HL-60 (cell line): Measurements from ENCODE around the gene KRT17.
"Not testable (repeated sequence)": the region's sequence is repeated elsewhere in the genome, so short reads cannot be mapped to it uniquely, and the experiment has no call there.

Experiments
- DNase-seq, 2 experiments: peaks; one replicate each; pipeline ENCODE4 v3.0.0-alpha.2; 2010 to 2020; ENCODE audit warnings: low read depth in 1 of 2, low spot score in 1 of 2
- H3K27ac ChIP-seq: fragments of 250-450 bp; sonication (Bioruptor Pico); replicated peaks from 2 replicates; pipeline ENCODE4 v1.5.1; 2020; ENCODE audit warnings: mild to moderate bottlenecking, moderate library complexity
- H3K27me3 ChIP-seq: fragments of 250-450 bp; sonication (Bioruptor Pico); 2 replicates; pipeline ENCODE4 v1.5.1; 2021; ENCODE audit warnings: mild to moderate bottlenecking, moderate library complexity; ENCODE audit not compliant: insufficient read depth, poor library complexity, severe bottlenecking
- H3K4me3 ChIP-seq: replicated peaks from 2 replicates; pipeline ENCODE4 v1.5.1; 2011; ENCODE audit warnings: mild to moderate bottlenecking, control low read depth, low read length; ENCODE audit not compliant: insufficient read depth
- GABPA ChIP-seq: IDR thresholded peaks from 2 replicates; pipeline ENCODE4 v1.6.1; 2012; ENCODE audit warnings: low read depth
- POLR2AphosphoS5 ChIP-seq: IDR thresholded peaks from 2 replicates; pipeline ENCODE4 v1.6.1; 2012; ENCODE audit warnings: low read depth
- REST ChIP-seq: IDR thresholded peaks from 2 replicates; pipeline ENCODE4 v1.6.1; 2012; ENCODE audit warnings: low read depth; ENCODE audit not compliant: insufficient replicate concordance
- SPI1 ChIP-seq: IDR thresholded peaks from 2 replicates; pipeline ENCODE4 v1.6.1; 2012; ENCODE audit warnings: low read depth, mild to moderate bottlenecking, borderline replicate concordance
- TF ChIP-seq, protein P1 (sequence below): IDR thresholded peaks from one replicate; pipeline ENCODE4 v1.5.1; 2011; ENCODE audit warnings: low read length, control low read depth, inconsistent platforms; ENCODE audit not compliant: insufficient read depth

The KRT17 gene

DNA sequence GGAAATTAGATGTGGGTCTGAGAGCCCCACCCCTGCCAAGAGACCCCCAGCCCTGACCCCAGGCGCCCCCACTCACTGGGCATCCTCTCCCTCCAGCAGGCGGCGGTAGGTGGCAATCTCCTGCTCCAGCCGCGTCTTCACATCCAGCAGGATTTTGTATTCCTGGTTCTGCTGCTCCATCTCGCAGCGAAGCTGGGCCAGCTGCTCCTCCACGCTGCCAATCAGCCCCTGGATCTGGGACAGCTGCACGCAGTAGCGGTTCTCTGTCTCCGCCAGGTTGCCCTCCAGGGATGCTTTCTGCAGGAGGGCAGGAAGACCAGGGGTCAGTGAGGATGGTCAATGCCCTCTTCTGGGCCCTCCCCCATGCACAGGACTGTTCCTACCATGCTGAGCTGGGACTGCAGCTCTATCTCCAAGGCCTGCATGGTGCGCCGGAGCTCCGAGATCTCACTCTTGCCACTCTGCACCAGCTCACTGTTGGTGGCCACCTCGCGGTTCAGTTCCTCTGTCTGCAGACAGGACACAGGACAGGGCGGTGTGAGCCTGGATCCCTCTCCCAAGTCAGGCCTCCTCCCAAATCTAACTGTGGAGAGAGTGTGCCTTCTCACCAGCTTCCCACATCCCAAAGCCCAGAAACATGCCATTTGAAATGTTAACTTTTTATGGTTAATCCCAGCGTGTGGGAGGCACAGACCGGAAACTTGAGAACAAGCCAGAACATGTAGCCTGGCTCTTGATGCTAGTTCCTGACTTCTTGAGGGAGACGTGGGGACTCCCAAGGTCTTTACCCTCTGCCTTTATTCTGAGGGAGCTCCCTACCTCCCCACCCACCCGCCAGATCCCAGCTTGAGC is 3.6 kb downstream of the KRT17 start:
- Histone ChIP-seq H3K4me3 (no peak overlapping the region), H3K27me3 (no peaks in the 10 kb centered on the region), H3K27ac (no peak overlapping the region)
- TF ChIP-seq SPI1 (no peak), GABPA (no peak), POLR2AphosphoS5 (no peak), REST (no peak)
- TF ChIP-seq, protein P1, sequence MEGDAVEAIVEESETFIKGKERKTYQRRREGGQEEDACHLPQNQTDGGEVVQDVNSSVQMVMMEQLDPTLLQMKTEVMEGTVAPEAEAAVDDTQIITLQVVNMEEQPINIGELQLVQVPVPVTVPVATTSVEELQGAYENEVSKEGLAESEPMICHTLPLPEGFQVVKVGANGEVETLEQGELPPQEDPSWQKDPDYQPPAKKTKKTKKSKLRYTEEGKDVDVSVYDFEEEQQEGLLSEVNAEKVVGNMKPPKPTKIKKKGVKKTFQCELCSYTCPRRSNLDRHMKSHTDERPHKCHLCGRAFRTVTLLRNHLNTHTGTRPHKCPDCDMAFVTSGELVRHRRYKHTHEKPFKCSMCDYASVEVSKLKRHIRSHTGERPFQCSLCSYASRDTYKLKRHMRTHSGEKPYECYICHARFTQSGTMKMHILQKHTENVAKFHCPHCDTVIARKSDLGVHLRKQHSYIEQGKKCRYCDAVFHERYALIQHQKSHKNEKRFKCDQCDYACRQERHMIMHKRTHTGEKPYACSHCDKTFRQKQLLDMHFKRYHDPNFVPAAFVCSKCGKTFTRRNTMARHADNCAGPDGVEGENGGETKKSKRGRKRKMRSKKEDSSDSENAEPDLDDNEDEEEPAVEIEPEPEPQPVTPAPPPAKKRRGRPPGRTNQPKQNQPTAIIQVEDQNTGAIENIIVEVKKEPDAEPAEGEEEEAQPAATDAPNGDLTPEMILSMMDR = no peak
- no peak for DNase-seq

GRCh38 chr17:41619927-41620582 is 4.3 kb downstream of the KRT17 start:
- not testable (repeated sequence) for DNase-seq, H3K27ac ChIP-seq, H3K4me3 ChIP-seq, H3K27me3 ChIP-seq

GRCh38 chr17:41619036-41619926 is 5.1 kb downstream of the KRT17 start:
- no peaks in the 10 kb centered on the region for H3K27me3 ChIP-seq
- H3K27ac ChIP-seq = no peak overlapping the region
- no peak overlapping the region for H3K4me3 ChIP-seq
- TF ChIP-seq SPI1 (no peak), REST (no peak), GABPA (no peak), POLR2AphosphoS5 (no peak)
- TF ChIP-seq, protein P1 = no peak
- DNase-seq = no peak
